DND-41 (cell line): ENCODE results near the gene KISS1R.

Experiments
- ATAC-seq: fragments of 200-7000 bp; cut with Tn5 transposase; 3 replicates; pipeline ENCODE4 v1.9.1; 2021; ENCODE audit warnings: low read depth; ENCODE audit not compliant: insufficient read depth
- DNase-seq: peaks from one replicate; pipeline ENCODE4 v3.0.0-alpha.2; 2020
- H2AFZ ChIP-seq: 2 replicates; pipeline ENCODE4 v1.6.0; 2012; ENCODE audit warnings: low read depth, low read length
- H3K27ac ChIP-seq: 2 replicates; pipeline ENCODE4 v1.5.1; 2012; ENCODE audit warnings: low read length, inconsistent platforms
- H3K27me3 ChIP-seq: fragments of 200-600 bp; sonication (generic); 2 replicates; pipeline ENCODE4 v1.6.0; 2012; ENCODE audit warnings: low read length, mild to moderate bottlenecking, inconsistent platforms; ENCODE audit not compliant: insufficient read depth, poor library complexity
- H3K36me3 ChIP-seq: 2 replicates; pipeline ENCODE4 v1.5.1; 2012; ENCODE audit warnings: low read length, inconsistent platforms; ENCODE audit not compliant: insufficient read depth
- H3K4me1 ChIP-seq: 2 replicates; pipeline ENCODE4 v1.5.1; 2012; ENCODE audit warnings: mild to moderate bottlenecking, low read length; ENCODE audit not compliant: insufficient read depth
- H3K4me2 ChIP-seq: 2 replicates; pipeline ENCODE4 v1.6.0; 2012; ENCODE audit warnings: mild to moderate bottlenecking, moderate library complexity, low read length, inconsistent platforms; ENCODE audit not compliant: insufficient read depth
- H3K4me3 ChIP-seq, 2 experiments: fragments of 200-600 bp in 1 of 2; shearing (Covaris generic) in 1 of 2; 2 replicates each; pipeline ENCODE4 v1.5.1; 2012 to 2016; ENCODE audit warnings: inconsistent platforms in 2 of 2, low read length in 2 of 2, mild to moderate bottlenecking in 2 of 2, low read depth in 1 of 2, moderate library complexity in 1 of 2
- H3K79me2 ChIP-seq: 2 replicates; pipeline ENCODE4 v1.6.0; 2012; ENCODE audit warnings: low read length, inconsistent platforms; ENCODE audit not compliant: insufficient read depth
- H3K9ac ChIP-seq: 2 replicates; pipeline ENCODE4 v1.6.0; 2012; ENCODE audit warnings: low read depth, mild to moderate bottlenecking, inconsistent platforms, low read length, moderate library complexity
- H3K9me3 ChIP-seq: 2 replicates; pipeline ENCODE4 v1.5.1; 2012; ENCODE audit warnings: low read length, moderate library complexity, mild to moderate bottlenecking, inconsistent platforms; ENCODE audit not compliant: insufficient read depth, severe bottlenecking
- H4K20me1 ChIP-seq: 2 replicates; pipeline ENCODE4 v1.6.0; 2012; ENCODE audit warnings: low read length; ENCODE audit not compliant: insufficient read depth
- EZH2 ChIP-seq: IDR thresholded peaks from 3 replicates; pipeline ENCODE4 v1.6.1; 2012; ENCODE audit warnings: borderline replicate concordance, low read depth, mild to moderate bottlenecking, moderate library complexity, low read length, inconsistent platforms; ENCODE audit not compliant: severe bottlenecking
- TF ChIP-seq, protein P1 (sequence below): IDR thresholded peaks from 2 replicates; pipeline ENCODE4 v1.5.1; 2012; ENCODE audit warnings: borderline replicate concordance, low read length, moderate library complexity, mild to moderate bottlenecking; ENCODE audit not compliant: poor library complexity, severe bottlenecking; ENCODE audit errors: extremely low read depth

KISS1R gene

DNA sequence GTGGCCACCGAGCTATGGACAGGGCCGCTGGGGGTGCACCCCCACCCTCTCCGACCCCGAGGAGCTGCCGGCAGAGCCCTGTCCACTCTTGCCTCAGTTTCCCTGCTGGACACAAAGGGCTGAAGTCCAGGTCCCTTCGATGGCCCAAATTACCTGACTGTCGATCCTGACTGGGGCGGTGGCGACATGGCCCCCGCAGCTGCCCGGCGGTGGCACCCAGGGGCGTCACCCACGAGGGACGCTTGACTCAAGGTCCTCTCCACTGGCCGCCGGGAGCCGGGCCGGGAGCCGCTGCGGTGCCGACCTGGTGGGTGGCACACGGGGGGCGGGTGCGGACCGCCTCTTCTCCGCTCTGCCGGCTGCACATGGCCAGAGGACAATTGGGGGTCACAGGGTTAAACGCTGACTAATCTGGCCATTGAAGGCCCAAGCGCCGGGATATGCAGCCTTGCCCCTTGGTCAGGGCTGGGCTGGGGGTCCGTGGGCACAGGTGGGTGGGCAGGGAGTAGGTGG, 25.1 kb downstream of the KISS1R start:
- Histone ChIP-seq H3K4me2 (no peak overlapping the region), H3K36me3 (peaks cover 48% of the 10 kb centered on the region), H3K9me3 (no peaks in the 10 kb centered on the region), H3K27me3 (no peaks in the 10 kb centered on the region), H3K4me3 (no peak overlapping the region), H3K9ac (no peak overlapping the region), H2AFZ (no peak overlapping the region), H3K27ac (no peak overlapping the region), H3K79me2 (peaks cover 78% of the 10 kb centered on the region), H3K4me1 (no peaks in the 10 kb centered on the region), H4K20me1 (peaks cover 65% of the 10 kb centered on the region)
- ATAC-seq (no peak), DNase-seq (no peak)
- TF ChIP-seq EZH2, result no peak
- TF ChIP-seq, protein P1, sequence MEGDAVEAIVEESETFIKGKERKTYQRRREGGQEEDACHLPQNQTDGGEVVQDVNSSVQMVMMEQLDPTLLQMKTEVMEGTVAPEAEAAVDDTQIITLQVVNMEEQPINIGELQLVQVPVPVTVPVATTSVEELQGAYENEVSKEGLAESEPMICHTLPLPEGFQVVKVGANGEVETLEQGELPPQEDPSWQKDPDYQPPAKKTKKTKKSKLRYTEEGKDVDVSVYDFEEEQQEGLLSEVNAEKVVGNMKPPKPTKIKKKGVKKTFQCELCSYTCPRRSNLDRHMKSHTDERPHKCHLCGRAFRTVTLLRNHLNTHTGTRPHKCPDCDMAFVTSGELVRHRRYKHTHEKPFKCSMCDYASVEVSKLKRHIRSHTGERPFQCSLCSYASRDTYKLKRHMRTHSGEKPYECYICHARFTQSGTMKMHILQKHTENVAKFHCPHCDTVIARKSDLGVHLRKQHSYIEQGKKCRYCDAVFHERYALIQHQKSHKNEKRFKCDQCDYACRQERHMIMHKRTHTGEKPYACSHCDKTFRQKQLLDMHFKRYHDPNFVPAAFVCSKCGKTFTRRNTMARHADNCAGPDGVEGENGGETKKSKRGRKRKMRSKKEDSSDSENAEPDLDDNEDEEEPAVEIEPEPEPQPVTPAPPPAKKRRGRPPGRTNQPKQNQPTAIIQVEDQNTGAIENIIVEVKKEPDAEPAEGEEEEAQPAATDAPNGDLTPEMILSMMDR, result no peak

DNA sequence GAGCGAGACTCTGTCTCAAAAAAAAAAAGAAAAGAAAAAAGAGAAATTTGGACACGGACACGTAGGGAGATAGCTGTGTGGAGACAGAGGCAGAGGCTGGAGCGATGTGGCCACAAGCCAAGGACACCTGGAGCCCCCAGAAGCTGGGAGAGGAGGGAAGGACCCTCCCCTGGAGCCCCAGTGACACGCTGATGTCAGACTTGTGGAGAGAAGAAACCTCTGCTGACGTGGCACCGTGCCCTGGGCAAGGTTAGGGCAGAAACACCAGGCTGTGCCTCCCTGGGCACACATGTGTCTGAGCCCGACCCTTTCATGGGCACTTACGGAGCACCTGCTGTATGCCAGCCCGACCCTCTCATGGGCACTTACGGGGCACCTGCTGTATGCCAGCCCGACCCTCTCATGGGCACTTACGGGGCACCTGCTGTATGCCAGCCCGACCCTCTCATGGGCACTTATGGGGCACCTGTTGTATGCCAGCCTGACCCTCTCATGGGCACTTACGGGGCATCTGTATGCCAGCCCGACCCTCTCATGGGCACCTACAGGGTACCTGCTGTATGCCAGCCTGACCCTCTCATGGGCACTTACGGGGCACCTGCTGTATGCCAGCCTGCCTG, 26.5 kb downstream of the KISS1R start:
- no peak for DNase-seq
- H2AFZ ChIP-seq, result no peak overlapping the region

DNA sequence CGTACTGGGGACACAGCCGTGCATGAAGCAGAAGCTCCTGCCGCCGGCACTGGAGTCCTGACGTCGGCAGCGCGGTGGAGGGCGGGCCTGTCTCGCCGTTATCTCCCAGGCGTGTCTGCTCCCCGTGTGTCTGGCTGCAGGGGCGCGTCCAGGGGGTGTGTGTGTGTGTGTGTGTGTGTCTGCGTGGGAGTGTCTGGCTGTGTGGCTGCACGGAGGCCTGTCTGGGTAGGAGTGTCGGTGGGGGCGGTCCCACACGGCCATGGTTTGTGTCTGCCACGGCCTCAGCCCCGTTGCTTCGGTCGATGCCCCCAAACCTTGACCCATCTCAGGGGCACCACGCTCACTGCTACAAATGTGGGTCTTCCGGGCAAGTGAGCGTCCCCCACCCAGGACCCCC, 27.0 kb downstream of the KISS1R start:
- DNase-seq (no peak), ATAC-seq (peak; percentile 24; the same call in 1 of the 3 replicates)
- Histone ChIP-seq H3K9ac (no peak overlapping the region), H2AFZ (no peak overlapping the region), H4K20me1 (peaks cover 63% of the 10 kb centered on the region), H3K4me1 (no peaks in the 10 kb centered on the region), H3K27ac (no peak overlapping the region), H3K79me2 (peaks cover 72% of the 10 kb centered on the region), H3K36me3 (peaks cover 49% of the 10 kb centered on the region), H3K4me3 (no peak overlapping the region), H3K9me3 (no peaks in the 10 kb centered on the region), H3K4me2 (no peak overlapping the region), H3K27me3 (no peaks in the 10 kb centered on the region)
- no peak for TF ChIP-seq EZH2
- TF ChIP-seq, protein P1, result no peak

More for the DNA sequence above, 26.5 kb downstream of the KISS1R start:
- no peak for TF ChIP-seq EZH2
- TF ChIP-seq, protein P1, result no peak
- Histone ChIP-seq H4K20me1 (peaks cover 64% of the 10 kb centered on the region), H3K27me3 (no peaks in the 10 kb centered on the region), H3K4me3 (no peak overlapping the region), H3K9me3 (no peaks in the 10 kb centered on the region), H3K4me2 (no peak overlapping the region), H3K36me3 (peaks cover 49% of the 10 kb centered on the region), H3K9ac (no peak overlapping the region), H3K79me2 (peaks cover 74% of the 10 kb centered on the region), H3K27ac (no peak overlapping the region), H3K4me1 (no peaks in the 10 kb centered on the region)
- no peak for ATAC-seq
